A549 (cell line): Measurements from ENCODE around the gene SKOR1. TPM values are rescaled to one million over a fixed set of nuclear protein-coding genes. Genes with fewer than 3 reads are reported as not detected.

Experiments used
- ATAC-seq, 2 experiments: fragments of 200-7000 bp in 1 of 2; fragments of >200 bp in 1 of 2; cut with Nextera tagmentation in 1 of 2; cut with Tn5 transposase in 1 of 2; 3 replicates each; pipeline versions ENCODE4 v1.8.0 to v1.9.1; 2018 to 2020; ENCODE audit warnings: mild to moderate bottlenecking in 1 of 2, moderate library complexity in 1 of 2
- CTCF ChIA-PET: fragments of 300-600 bp; sonication (Branson Sonifier 250); formaldehyde crosslinking; extraction: SDS; loops from one replicate; lab custom pipeline; 2021; ENCODE audit warnings: antibody characterized with exemption, inconsistent platforms; lab: Yijun Ruan, JAX
- POLR2A ChIA-PET: fragments of 350-600 bp; formaldehyde crosslinking; extraction: SDS; loops from one replicate; lab custom pipeline; 2021; ENCODE audit warnings: antibody characterized with exemption, inconsistent platforms; lab: Yijun Ruan, JAX
- DNase-seq, 2 experiments: peaks; one replicate each; pipeline versions ENCODE4 v3.0.0 to v3.0.0-alpha.2; 2011 to 2016; ENCODE audit warnings: low read depth in 1 of 2, low spot score in 1 of 2
- FAIRE-seq: peaks from 2 replicates; lab custom pipeline; 2011; peaks lifted over from hg19 to GRCh38; lab: Jason Lieb, UNC
- H3K27ac ChIP-seq, 2 experiments: fragments of >200 bp; sonication (Bioruptor Twin); formaldehyde crosslinking; 3 replicates each; pipeline ENCODE4 v1.5.1; 2016 to 2017
- H3K4me1 ChIP-seq: fragments of >200 bp; sonication (Bioruptor Twin); formaldehyde crosslinking; 3 replicates; pipeline ENCODE4 v1.6.1; 2016
- H3K4me2 ChIP-seq: fragments of >200 bp; sonication (Bioruptor Twin); formaldehyde crosslinking; 3 replicates; pipeline ENCODE4 v1.6.1; 2016
- H3K4me3 ChIP-seq: fragments of >200 bp; sonication (Bioruptor Twin); formaldehyde crosslinking; 3 replicates; pipeline ENCODE4 v1.5.1; 2016
- H3K9me3 ChIP-seq: fragments of >200 bp; sonication (Bioruptor Twin); formaldehyde crosslinking; 3 replicates; pipeline ENCODE4 v1.6.1; 2016
- ATOH8 ChIP-seq: fragments of 250-450 bp; sonication (Bioruptor Pico); IDR thresholded peaks from 2 replicates; pipeline ENCODE4 v1.5.0; 2020; ENCODE audit warnings: low read depth, mild to moderate bottlenecking, moderate library complexity
- BCL3 ChIP-seq: fragments of >200 bp; sonication (Bioruptor Twin); formaldehyde crosslinking; IDR thresholded peaks from 3 replicates; pipeline ENCODE4 v1.6.1; 2016
- CBX8 ChIP-seq: fragments of 200-600 bp; sonication (generic); IDR thresholded peaks from 2 replicates; pipeline ENCODE4 v1.6.1; 2016
- CHD4 ChIP-seq: fragments of 200-600 bp; sonication (generic); IDR thresholded peaks from 2 replicates; pipeline ENCODE4 v1.6.1; 2016; ENCODE audit warnings: antibody characterized with exemption, mild to moderate bottlenecking, borderline replicate concordance
- E2F6 ChIP-seq: IDR thresholded peaks from 2 replicates; pipeline ENCODE4 v1.6.1; 2012; ENCODE audit warnings: low read depth, borderline replicate concordance
- EHF ChIP-seq: fragments of 250-450 bp; sonication (Bioruptor Pico); IDR thresholded peaks from 2 replicates; pipeline ENCODE4 v1.5.0; 2020; ENCODE audit warnings: mild to moderate bottlenecking
- EHMT2 ChIP-seq: fragments of 200-600 bp; sonication (generic); IDR thresholded peaks from 2 replicates; pipeline ENCODE4 v1.6.1; 2016; ENCODE audit warnings: antibody characterized with exemption, low read depth, mild to moderate bottlenecking, moderate library complexity
- FOXS1 ChIP-seq: fragments of 250-450 bp; sonication (Bioruptor Pico); IDR thresholded peaks from 2 replicates; pipeline ENCODE4 v1.5.0; 2020; ENCODE audit warnings: mild to moderate bottlenecking, moderate library complexity
- HOXB13 ChIP-seq: fragments of 250-450 bp; sonication (Bioruptor Pico); IDR thresholded peaks from 2 replicates; pipeline ENCODE4 v1.5.0; 2020; ENCODE audit warnings: low read depth, mild to moderate bottlenecking, moderate library complexity
- HOXB5 ChIP-seq: fragments of 250-450 bp; sonication (Bioruptor Pico); IDR thresholded peaks from 2 replicates; pipeline ENCODE4 v1.5.0; 2020; ENCODE audit warnings: mild to moderate bottlenecking, moderate library complexity
- JUN ChIP-seq, 2 experiments: fragments of >200 bp; sonication (Bioruptor Twin); formaldehyde crosslinking; IDR thresholded peaks; 2 replicates in 1 of 2; 3 replicates in 1 of 2; pipeline ENCODE4 v1.6.1; 2016 to 2017
- MAX ChIP-seq: IDR thresholded peaks from 2 replicates; pipeline ENCODE4 v1.6.1; 2012
- NR3C1 ChIP-seq: fragments of >200 bp; sonication (Bioruptor Twin); formaldehyde crosslinking; IDR thresholded peaks from 3 replicates; pipeline ENCODE4 v1.6.1; 2017
- PBX3 ChIP-seq: IDR thresholded peaks from 2 replicates; pipeline ENCODE4 v1.6.1; 2012
- POLR2A ChIP-seq: IDR thresholded peaks from 2 replicates; pipeline ENCODE4 v1.6.1; 2012; ENCODE audit warnings: mild to moderate bottlenecking, low read length
- POLR2AphosphoS2 ChIP-seq: conservative IDR thresholded peaks from 2 replicates; pipeline ENCODE4 v1.6.1; 2012; ENCODE audit warnings: low read length, improper control_type of control experiment, inconsistent platforms
- RCOR1 ChIP-seq: fragments of 150-350 bp; IDR thresholded peaks from 2 replicates; pipeline ENCODE4 v1.6.1; 2014; ENCODE audit warnings: antibody characterized with exemption, low read length, low read depth
- REST ChIP-seq: fragments of 200-600 bp; sonication (generic); IDR thresholded peaks from 2 replicates; pipeline ENCODE4 v1.6.1; 2016; ENCODE audit warnings: antibody characterized with exemption, mild to moderate bottlenecking, moderate library complexity
- RFX5 ChIP-seq: fragments of 450-650 bp; IDR thresholded peaks from 2 replicates; pipeline ENCODE4 v1.7.1; 2014; ENCODE audit warnings: antibody characterized with exemption, mild to moderate bottlenecking, moderate library complexity
- TFCP2L1 ChIP-seq: fragments of 250-450 bp; sonication (Bioruptor Pico); IDR thresholded peaks from 2 replicates; pipeline ENCODE4 v1.5.0; 2021; ENCODE audit warnings: mild to moderate bottlenecking
- TP53 ChIP-seq: fragments of 250-450 bp; sonication (Bioruptor Pico); IDR thresholded peaks from 2 replicates; pipeline ENCODE4 v1.5.0; 2021; ENCODE audit warnings: mild to moderate bottlenecking, moderate library complexity
- ZSCAN20 ChIP-seq: fragments of 250-450 bp; sonication (Bioruptor Pico); IDR thresholded peaks from 2 replicates; pipeline ENCODE4 v1.8.0; 2022; ENCODE audit warnings: mild to moderate bottlenecking, moderate library complexity
- WGBS: methylation state at CpG from one replicate; pipeline ENCODE4 v1.1.6; 2017; ENCODE audit errors: missing lambda C conversion rate; 5-methylcytosine and 5-hydroxymethylcytosine counted together
- polyA plus RNA-seq, 4 experiments: library from polyadenylated mRNA; depleted of rRNA in 3 of 4; stranded (reverse); fragments of >200 nt; fragmentation: RNase III in 1 of 4; extraction: RNeasy Plus Mini Kit Qiagen cat#74134 plus additional on column Dnase treatment in 1 of 4; gene quantifications; 2 replicates in 3 of 4; 3 replicates in 1 of 4; pipeline ENCODE4 v1.2.3, GENCODE V29; 2011 to 2017

SKOR1 gene
- polyA plus RNA-seq, 2 of the 4 experiments (the other 2 are of a cell fraction) = 0.03 to 0.05 TPM

- no peak for ATAC-seq
- CTCF ChIA-PET = interaction anchor here (0.7 to 9.7 kb wide), 4 partner anchors 11 to 358 kb away, joined by 3 to 66 read pairs (median 6); no protein-coding TSS in a partner anchor
- WGBS = 70% methylated on average over 3 of the region's 3 CpGs
Measured at GRCh38 chr15:67852418-67852817, 27.1 kb downstream of the SKOR1 start.

GRCh38 chr15:67853454-67853853, 28.1 kb downstream of the SKOR1 start:
- CTCF ChIA-PET = interaction anchor here (0.7 to 9.7 kb wide), 5 partner anchors 10 to 304 kb away, joined by 4 to 66 read pairs (median 4); no protein-coding TSS in a partner anchor
- no peak overlapping the region for H3K4me2 ChIP-seq
- FAIRE-seq = no peak
- ATAC-seq = no peak
- H3K9me3 ChIP-seq = no peaks in the 10 kb centered on the region
- H3K4me3 ChIP-seq = no peak overlapping the region
- H3K27ac ChIP-seq = no peak overlapping the region
- 90% methylated on average over 3 of the region's 3 CpGs for WGBS
- TF ChIP-seq E2F6 (no peak), BCL3 (no peak), CHD4 (no peak), RCOR1 (no peak), CBX8 (no peak), TP53 (CRISPR knock-in tag) (no peak), EHMT2 (no peak), POLR2AphosphoS2 (no peak)
- peaks cover 19% of the 10 kb centered on the region for H3K4me1 ChIP-seq
- POLR2A ChIA-PET = interaction anchor here (1.0 kb wide), 1 partner anchor 333 kb away, joined by 4 read pairs; no protein-coding TSS in a partner anchor
- DNase-seq = no peak

More at GRCh38 chr15:67852418-67852817, 27.1 kb downstream of the SKOR1 start:
- Histone ChIP-seq H3K4me1 (peaks cover 19% of the 10 kb centered on the region), H3K4me3 (no peak overlapping the region), H3K9me3 (no peaks in the 10 kb centered on the region), H3K27ac (0 out of 6 replicates have a peak overlapping the region, but pooled peaks of 1 of the 2 experiments have one; percentile 7), H3K4me2 (no peak overlapping the region)
- no peak for DNase-seq
- POLR2A ChIA-PET = no interaction called here
- no peak for FAIRE-seq
- TF ChIP-seq ZSCAN20 (CRISPR knock-in tag) (no peak), HOXB5 (no peak), RFX5 (no peak), REST (no peak), EHF (CRISPR knock-in tag) (no peak), MAX (no peak), HOXB13 (CRISPR knock-in tag) (no peak)
- TF ChIP-seq, all 56 proteins: peak for 0

- Histone ChIP-seq H3K4me2 (no peak overlapping the region), H3K9me3 (no peaks in the 10 kb centered on the region), H3K27ac (peak overlapping the region in 1 of 2 experiments; percentile 45; a peak in 1 of 6 replicates), H3K4me1 (peaks cover 19% of the 10 kb centered on the region), H3K4me3 (no peak overlapping the region)
- WGBS = 95% methylated on average over 1 of the region's 1 CpG
- FAIRE-seq (no peak), ATAC-seq (peak; percentile 24 to 43; a peak in 3 of 6 replicates), DNase-seq (no peak)
- CTCF ChIA-PET = interaction anchor here (1.1 to 9.7 kb wide), 3 partner anchors 9 to 303 kb away, joined by 3 to 66 read pairs (median 4); no protein-coding TSS in a partner anchor
- POLR2A ChIA-PET = no interaction called here
- TF ChIP-seq ATOH8 (CRISPR knock-in tag) = no peak
- TF ChIP-seq REST = no peak
- no peak for TF ChIP-seq FOXS1 (CRISPR knock-in tag)
- TF ChIP-seq PBX3 = no peak
- no peak for TF ChIP-seq TFCP2L1 (CRISPR knock-in tag)
- TF ChIP-seq NR3C1 = no peak
- no peak for TF ChIP-seq JUN (IDR thresholded peaks at IDR 0.05)
- TF ChIP-seq POLR2A = no peak
Measured at GRCh38 chr15:67854358-67854757, 29.0 kb downstream of the SKOR1 start.
